Stimulated activated naive B cell treated with anti-CD40 and anti-IgM and Interleukin-4, amounts not matched to agents 10 μg/mL and 1 μg/mL and 100 μg/mL, for 72 hours (primary cell): ENCODE data around the gene TBPL2.
A peak's percentile ranks its signal among the peaks of the same experiment; 100 is the strongest.
"Not testable (repeated sequence)": the region's sequence is repeated elsewhere in the genome, so short reads cannot be mapped to it uniquely, and the experiment has no call there.

Experiments
- ATAC-seq, 2 donors: fragments of 150-1000 bp; cut with Tn5 transposase; replicated peaks; 2 replicates each; pipeline ENCODE4 v1.10.0; 2021; ENCODE audit warnings: moderate library complexity in 1 of 2
- DNase-seq: peaks from one replicate; pipeline ENCODE4 v3.0.0; 2021
- H3K27ac Mint-ChIP-seq: one replicate; pipeline ENCODE4 v1.8.0; 2022; ENCODE audit warnings: mild to moderate bottlenecking, mixed read lengths
- H3K27me3 Mint-ChIP-seq, 2 donors: one replicate each; pipeline ENCODE4 v1.8.0; 2022; ENCODE audit warnings: mixed read lengths in 2 of 2
- H3K36me3 Mint-ChIP-seq, 2 donors: one replicate each; pipeline ENCODE4 v1.8.0; 2022; ENCODE audit warnings: mixed read lengths in 2 of 2, mild to moderate bottlenecking in 1 of 2
- H3K4me1 Mint-ChIP-seq, 2 donors: one replicate each; pipeline ENCODE4 v1.8.0; 2022; ENCODE audit warnings: mixed read lengths in 2 of 2, mild to moderate bottlenecking in 1 of 2
- H3K4me3 Mint-ChIP-seq, 2 donors: one replicate each; pipeline ENCODE4 v1.8.0; 2022; ENCODE audit warnings: mild to moderate bottlenecking in 2 of 2, mixed read lengths in 2 of 2, moderate library complexity in 1 of 2
- H3K9me3 Mint-ChIP-seq, 2 donors: one replicate each; pipeline ENCODE4 v1.8.0; 2022; ENCODE audit warnings: mixed read lengths in 2 of 2, mild to moderate bottlenecking in 1 of 2

TBPL2 gene

GRCh38 chr14:55432628-55433027 is 7.8 kb downstream of the TBPL2 start:
- Mint-ChIP-seq H3K4me3 (no peak overlapping the region), H3K9me3 (no peaks in the 10 kb centered on the region), H3K36me3 (no peaks in the 10 kb centered on the region), H3K4me1 (peaks cover 5 to 13% of the 10 kb centered on the region in 2 donors), H3K27me3 (peaks cover 8 to 14% of the 10 kb centered on the region in 2 donors), H3K27ac (no peak overlapping the region)
- DNase-seq (no peak), ATAC-seq (no peak)

GRCh38 chr14:55430024-55430690 is 10.3 kb downstream of the TBPL2 start:
- peaks cover 5 to 13% of the 10 kb centered on the region in 2 donors for H3K4me1 Mint-ChIP-seq
- DNase-seq (no peak), ATAC-seq (peak; percentile 75 to 79)
- no peak overlapping the region for H3K27ac Mint-ChIP-seq
- no peaks in the 10 kb centered on the region for H3K27me3 Mint-ChIP-seq
- no peaks in the 10 kb centered on the region for H3K36me3 Mint-ChIP-seq
- H3K4me3 Mint-ChIP-seq = no peak overlapping the region
- no peaks in the 10 kb centered on the region for H3K9me3 Mint-ChIP-seq

GRCh38 chr14:55427439-55427838 is 13.0 kb downstream of the TBPL2 start:
- DNase-seq (no peak), ATAC-seq (no peak)
- H3K27ac Mint-ChIP-seq = no peak overlapping the region
- H3K4me3 Mint-ChIP-seq = no peak overlapping the region
- peaks cover 2 to 4% of the 10 kb centered on the region in 2 donors for H3K4me1 Mint-ChIP-seq
- no peaks in the 10 kb centered on the region for H3K36me3 Mint-ChIP-seq
- H3K27me3 Mint-ChIP-seq = no peaks in the 10 kb centered on the region
- no peaks in the 10 kb centered on the region for H3K9me3 Mint-ChIP-seq

GRCh38 chr14:55426891-55427290 is 13.5 kb downstream of the TBPL2 start:
- no peak overlapping the region for H3K4me3 Mint-ChIP-seq
- peaks cover 2 to 4% of the 10 kb centered on the region in 2 donors for H3K4me1 Mint-ChIP-seq
- H3K9me3 Mint-ChIP-seq = no peaks in the 10 kb centered on the region
- H3K27ac Mint-ChIP-seq = no peak overlapping the region
- no peaks in the 10 kb centered on the region for H3K36me3 Mint-ChIP-seq
- ATAC-seq = no peak
- H3K27me3 Mint-ChIP-seq = no peaks in the 10 kb centered on the region
- no peak for DNase-seq

- no peaks in the 10 kb centered on the region for H3K36me3 Mint-ChIP-seq
- H3K27me3 Mint-ChIP-seq = no peaks in the 10 kb centered on the region
- no peak for DNase-seq
- no peak overlapping the region for H3K27ac Mint-ChIP-seq
- no peak for ATAC-seq
- peaks cover 2 to 4% of the 10 kb centered on the region in 2 donors for H3K4me1 Mint-ChIP-seq
- H3K4me3 Mint-ChIP-seq = no peak overlapping the region
- H3K9me3 Mint-ChIP-seq = no peaks in the 10 kb centered on the region
Measured at GRCh38 chr14:55425091-55425490, 15.3 kb downstream of the TBPL2 start.

GRCh38 chr14:55423969-55424368 is 16.4 kb downstream of the TBPL2 start:
- no peaks in the 10 kb centered on the region for H3K27me3 Mint-ChIP-seq
- DNase-seq = no peak

GRCh38 chr14:55422338-55422737 is 18.1 kb downstream of the TBPL2 start:
- H3K27me3 Mint-ChIP-seq, H3K36me3 Mint-ChIP-seq, H3K9me3 Mint-ChIP-seq, H3K4me3 Mint-ChIP-seq, H3K27ac Mint-ChIP-seq, DNase-seq, ATAC-seq, H3K4me1 Mint-ChIP-seq: not testable (repeated sequence)

More at GRCh38 chr14:55423969-55424368, 16.4 kb downstream of the TBPL2 start:
- H3K4me1 Mint-ChIP-seq = no peaks in the 10 kb centered on the region
- no peaks in the 10 kb centered on the region for H3K36me3 Mint-ChIP-seq
- no peak overlapping the region for H3K4me3 Mint-ChIP-seq
- ATAC-seq = no peak
- no peak overlapping the region for H3K27ac Mint-ChIP-seq
- H3K9me3 Mint-ChIP-seq = no peaks in the 10 kb centered on the region

- Mint-ChIP-seq H3K4me3 (no peak overlapping the region), H3K4me1 (no peaks in the 10 kb centered on the region), H3K9me3 (no peaks in the 10 kb centered on the region), H3K27me3 (peaks cover 0 to 8% of the 10 kb centered on the region in 2 donors), H3K27ac (no peak overlapping the region), H3K36me3 (no peaks in the 10 kb centered on the region)
- no peak for ATAC-seq
- DNase-seq = no peak
Measured at GRCh38 chr14:55419663-55420062, 20.8 kb downstream of the TBPL2 start.

GRCh38 chr14:55418411-55418810 is 22.0 kb downstream of the TBPL2 start:
- Mint-ChIP-seq H3K4me3 (no peak overlapping the region), H3K4me1 (no peaks in the 10 kb centered on the region), H3K36me3 (no peaks in the 10 kb centered on the region)

GRCh38 chr14:55417955-55418354 is 22.5 kb downstream of the TBPL2 start:
- Mint-ChIP-seq H3K27ac (no peak overlapping the region), H3K4me1 (no peaks in the 10 kb centered on the region), H3K27me3 (peaks cover 5 to 8% of the 10 kb centered on the region in 2 donors), H3K4me3 (no peak overlapping the region), H3K36me3 (no peaks in the 10 kb centered on the region), H3K9me3 (no peaks in the 10 kb centered on the region)
- DNase-seq = no peak
- no peak for ATAC-seq

More at GRCh38 chr14:55418411-55418810, 22.0 kb downstream of the TBPL2 start:
- Mint-ChIP-seq H3K27ac (no peak overlapping the region), H3K27me3 (peaks cover 5 to 8% of the 10 kb centered on the region in 2 donors), H3K9me3 (no peaks in the 10 kb centered on the region)
- DNase-seq = no peak
- ATAC-seq = no peak

GRCh38 chr14:55416866-55417265 is 23.6 kb downstream of the TBPL2 start:
- DNase-seq = no peak
- peaks cover 0 to 6% of the 10 kb centered on the region in 2 donors for H3K4me1 Mint-ChIP-seq
- ATAC-seq = no peak
- H3K4me3 Mint-ChIP-seq = no peak overlapping the region
- peaks cover 5 to 8% of the 10 kb centered on the region in 2 donors for H3K27me3 Mint-ChIP-seq
- H3K27ac Mint-ChIP-seq = no peak overlapping the region
- no peaks in the 10 kb centered on the region for H3K9me3 Mint-ChIP-seq
- H3K36me3 Mint-ChIP-seq = no peaks in the 10 kb centered on the region

GRCh38 chr14:55414551-55414950 is 25.9 kb downstream of the TBPL2 start:
- H3K27me3 Mint-ChIP-seq = peaks cover 5 to 8% of the 10 kb centered on the region in 2 donors
- peaks cover 6 to 24% of the 10 kb centered on the region in 2 donors for H3K4me1 Mint-ChIP-seq
- H3K27ac Mint-ChIP-seq = no peak overlapping the region
- H3K4me3 Mint-ChIP-seq = no peak overlapping the region
- no peaks in the 10 kb centered on the region for H3K9me3 Mint-ChIP-seq
- no peaks in the 10 kb centered on the region for H3K36me3 Mint-ChIP-seq
- ATAC-seq (no peak), DNase-seq (no peak)

- H3K36me3 Mint-ChIP-seq = peaks cover 1 to 2% of the 10 kb centered on the region in 2 donors
- peak overlapping the region in 1 of 2 donors; percentile 96 for H3K4me3 Mint-ChIP-seq
- peaks cover 12 to 35% of the 10 kb centered on the region in 2 donors for H3K4me1 Mint-ChIP-seq
- DNase-seq = no peak
- H3K27ac Mint-ChIP-seq = no peak overlapping the region
- H3K9me3 Mint-ChIP-seq = no peaks in the 10 kb centered on the region
- ATAC-seq = no peak
- H3K27me3 Mint-ChIP-seq = peaks cover 5 to 8% of the 10 kb centered on the region in 2 donors
Measured at GRCh38 chr14:55412676-55413075, 27.7 kb downstream of the TBPL2 start.

- Mint-ChIP-seq H3K27me3 (peaks cover 5 to 8% of the 10 kb centered on the region in 2 donors), H3K36me3 (peaks cover 2 to 4% of the 10 kb centered on the region in 2 donors), H3K9me3 (no peaks in the 10 kb centered on the region), H3K27ac (peak within 1 kb of the TSS; percentile 95), H3K4me3 (peak within 1 kb of the TSS; percentile 92 to 96), H3K4me1 (peaks cover 12 to 39% of the 10 kb centered on the region in 2 donors)
- ATAC-seq (peak; percentile 99), DNase-seq (peak; percentile 72)
Measured at GRCh38 chr14:55411426-55412389, 28.7 kb downstream of the TBPL2 start, which contains the start of gene ATG14. Gene ATG14 (minus strand): TSS chr14:55411830. CDS start chr14:55411822, 8 bp downstream.
